Fibroblast of skin of right biceps (primary cell): ENCODE results near the gene HERC6.
"Not testable (repeated sequence)": the region's sequence is repeated elsewhere in the genome, so short reads cannot be mapped to it uniquely, and the experiment has no call there.

Source experiments
- DNase-seq: peaks from one replicate; pipeline ENCODE4 v3.0.0-alpha.2; 2013

The HERC6 gene

GRCh38 chr4:88447371-88448095 lies 68.9 kb downstream of the HERC6 start:
- no peak for DNase-seq

- not testable (repeated sequence) for DNase-seq
Observed at GRCh38 chr4:88448211-88448765, 69.6 kb downstream of the HERC6 start.

GRCh38 chr4:88448889-88449288 lies 70.2 kb downstream of the HERC6 start:
- no peak for DNase-seq

GRCh38 chr4:88449290-88449689 lies 70.6 kb downstream of the HERC6 start:
- DNase-seq = no peak

GRCh38 chr4:88451205-88451604 lies 72.6 kb downstream of the HERC6 start:
- DNase-seq = no peak

- no peak for DNase-seq
Observed at GRCh38 chr4:88452912-88453311, 74.3 kb downstream of the HERC6 start.

GRCh38 chr4:88456670-88457306 lies 78.1 kb downstream of the HERC6 start, which contains the start of gene HERC5:
Gene HERC5, plus strand, starts transcription at chr4:88457119. Its CDS starts 151 bp downstream, at chr4:88457270.
- peak; percentile 88 for DNase-seq

- peak; percentile 23 for DNase-seq
Observed at GRCh38 chr4:88457307-88458103, 78.9 kb downstream of the HERC6 start.

- DNase-seq = no peak
Observed at GRCh38 chr4:88458104-88458740, 79.6 kb downstream of the HERC6 start.

- no peak for DNase-seq
Observed at GRCh38 chr4:88465653-88466192, 87.1 kb downstream of the HERC6 start.

GRCh38 chr4:88467392-88467791 lies 88.7 kb downstream of the HERC6 start:
- no peak for DNase-seq

GRCh38 chr4:88477229-88477860 lies 98.7 kb downstream of the HERC6 start:
- DNase-seq = no peak

GRCh38 chr4:88478247-88478646 lies 99.6 kb downstream of the HERC6 start:
- DNase-seq = no peak

GRCh38 chr4:88481537-88481936 lies 102.9 kb downstream of the HERC6 start:
- DNase-seq = no peak

- DNase-seq = no peak
Observed at GRCh38 chr4:88489100-88489761, 110.6 kb downstream of the HERC6 start.
